Suprapubic skin (tissue), 4 donors: ENCODE data around the gene COP1. TPM values are rescaled to one million over a fixed set of nuclear protein-coding genes. Genes with fewer than 3 reads are reported as not detected.

Experiments used
- DNase-seq, 2 donors: peaks; one replicate each; pipeline ENCODE4 v3.0.0-alpha.2; 2019; ENCODE audit warnings: low spot score in 2 of 2
- H3K27ac ChIP-seq: fragments of 200-600 bp; sonication (generic); one replicate; pipeline ENCODE4 v1.5.1; 2019
- H3K27me3 ChIP-seq: fragments of 200-600 bp; sonication (generic); one replicate; pipeline ENCODE4 v1.5.1; 2019
- H3K36me3 ChIP-seq: fragments of 200-600 bp; sonication (generic); one replicate; pipeline ENCODE4 v1.5.1; 2019
- H3K4me1 ChIP-seq: fragments of 200-600 bp; sonication (generic); one replicate; pipeline ENCODE4 v1.5.1; 2019
- H3K4me3 ChIP-seq: fragments of 200-600 bp; sonication (generic); one replicate; pipeline ENCODE4 v1.5.1; 2019; ENCODE audit warnings: mild to moderate bottlenecking
- H3K9me3 ChIP-seq: fragments of 200-600 bp; sonication (generic); one replicate; pipeline ENCODE4 v1.5.1; 2019
- CTCF ChIP-seq, 2 donors: fragments of 200-600 bp in 1 of 2; fragments of 450-650 bp in 1 of 2; sonication (generic) in 1 of 2; IDR thresholded peaks; one replicate each; pipeline ENCODE4 v1.5.1; 2016 to 2019; ENCODE audit warnings: antibody characterized with exemption in 2 of 2, mild to moderate bottlenecking in 1 of 2, moderate library complexity in 1 of 2
- EP300 ChIP-seq: sonication (generic); formaldehyde crosslinking; IDR thresholded peaks from one replicate; pipeline ENCODE4 v1.6.1; 2017; ENCODE audit warnings: antibody characterized with exemption
- POLR2A ChIP-seq, 2 donors: fragments of 450-650 bp; IDR thresholded peaks; one replicate each; pipeline ENCODE4 v1.6.1; 2017; ENCODE audit warnings: antibody characterized with exemption in 2 of 2, mild to moderate bottlenecking in 2 of 2, moderate library complexity in 2 of 2
- POLR2AphosphoS5 ChIP-seq, 3 donors: sonication (generic); formaldehyde crosslinking; IDR thresholded peaks; one replicate each; pipeline ENCODE4 v1.6.1; 2017; ENCODE audit warnings: antibody characterized with exemption in 3 of 3
- WGBS: methylation state at CpG from one replicate; pipeline ENCODE4 v1.1.5; 2018; 5-methylcytosine and 5-hydroxymethylcytosine counted together
- total RNA-seq, 4 donors: library from RNA; depleted of rRNA; stranded (reverse); fragments of >200 nt; gene quantifications; one replicate each; pipeline ENCODE4 v1.1.0, GENCODE V29; 2016

The COP1 gene
- total RNA-seq, 4 donors from 2014 or later: 33.2 to 84.1 (median 52.3) TPM

DNA sequence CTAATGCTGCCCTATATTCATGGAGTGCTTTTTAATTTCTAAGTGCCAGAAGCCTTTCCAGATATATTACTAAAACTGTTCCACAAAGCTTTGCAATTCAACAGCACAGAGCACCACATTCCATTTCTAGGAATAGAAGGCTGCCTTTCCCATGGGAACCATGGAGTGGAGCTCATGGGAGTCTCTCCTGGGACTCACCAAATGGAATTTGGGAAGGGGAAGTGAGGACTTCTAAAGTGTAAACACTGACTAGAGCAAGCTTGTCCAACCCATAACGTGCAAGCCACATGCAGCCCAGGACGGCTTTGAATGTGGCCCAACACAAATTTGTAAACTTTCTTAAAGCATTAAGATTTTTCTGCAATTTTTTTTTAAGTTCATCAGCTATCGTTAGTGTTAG is 273.3 kb downstream of the COP1 start:
- Histone ChIP-seq H3K27me3 (no peaks in the 10 kb centered on the region), H3K4me1 (no peaks in the 10 kb centered on the region), H3K4me3 (no peak overlapping the region), H3K9me3 (peaks cover 6% of the 10 kb centered on the region), H3K27ac (no peak overlapping the region), H3K36me3 (peaks cover 4% of the 10 kb centered on the region)
- DNase-seq: no peak
- WGBS: 86% methylated on average over 3 of the region's 3 CpGs
- TF ChIP-seq CTCF (IDR thresholded peaks at IDR 0.05) (no peak), EP300 (no peak), POLR2A (IDR thresholded peaks at IDR 0.05) (no peak), POLR2AphosphoS5 (IDR thresholded peaks at IDR 0.05) (no peak)

DNA sequence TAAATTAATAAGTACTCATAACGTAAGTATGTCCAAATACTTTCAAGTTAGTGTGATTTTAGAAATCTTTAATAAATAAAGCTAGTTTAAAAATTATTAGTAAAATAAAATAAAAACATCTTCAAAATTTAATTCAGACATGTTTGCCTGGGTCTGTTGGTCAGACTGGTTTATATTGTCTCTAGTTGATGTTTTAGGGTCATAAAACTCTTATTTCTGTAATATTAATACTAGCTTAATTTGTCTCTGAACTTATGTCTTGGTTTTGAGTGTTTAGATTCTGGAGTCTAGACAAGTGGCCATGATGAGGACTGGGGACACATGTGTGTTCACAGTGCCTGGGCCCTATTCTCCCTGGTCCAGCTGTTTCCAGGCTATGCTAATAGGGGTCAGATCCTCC is 279.1 kb downstream of the COP1 start:
- H3K4me3 ChIP-seq: no peak overlapping the region
- H3K9me3 ChIP-seq: peaks cover 8% of the 10 kb centered on the region
- no peaks in the 10 kb centered on the region for H3K27me3 ChIP-seq
- TF ChIP-seq CTCF (IDR thresholded peaks at IDR 0.05) (no peak), POLR2AphosphoS5 (IDR thresholded peaks at IDR 0.05) (no peak), EP300 (no peak), POLR2A (IDR thresholded peaks at IDR 0.05) (no peak)
- 97% methylated on average over 1 of the region's 1 CpG for WGBS
- no peak overlapping the region for H3K27ac ChIP-seq
- DNase-seq: no peak
- no peaks in the 10 kb centered on the region for H3K36me3 ChIP-seq
- no peaks in the 10 kb centered on the region for H3K4me1 ChIP-seq

- Histone ChIP-seq H3K4me1 (no peaks in the 10 kb centered on the region), H3K27me3 (no peaks in the 10 kb centered on the region), H3K27ac (no peak overlapping the region), H3K4me3 (no peak overlapping the region), H3K36me3 (no peaks in the 10 kb centered on the region), H3K9me3 (no peaks in the 10 kb centered on the region)
- TF ChIP-seq EP300 (no peak), CTCF (IDR thresholded peaks at IDR 0.05) (no peak), POLR2AphosphoS5 (IDR thresholded peaks at IDR 0.05) (no peak), POLR2A (IDR thresholded peaks at IDR 0.05) (no peak)
- 68% methylated on average over 3 of the region's 3 CpGs for WGBS
- no peak for DNase-seq
Observed at GRCh38 chr1:175922254-175922881, 284.7 kb downstream of the COP1 start.

DNA sequence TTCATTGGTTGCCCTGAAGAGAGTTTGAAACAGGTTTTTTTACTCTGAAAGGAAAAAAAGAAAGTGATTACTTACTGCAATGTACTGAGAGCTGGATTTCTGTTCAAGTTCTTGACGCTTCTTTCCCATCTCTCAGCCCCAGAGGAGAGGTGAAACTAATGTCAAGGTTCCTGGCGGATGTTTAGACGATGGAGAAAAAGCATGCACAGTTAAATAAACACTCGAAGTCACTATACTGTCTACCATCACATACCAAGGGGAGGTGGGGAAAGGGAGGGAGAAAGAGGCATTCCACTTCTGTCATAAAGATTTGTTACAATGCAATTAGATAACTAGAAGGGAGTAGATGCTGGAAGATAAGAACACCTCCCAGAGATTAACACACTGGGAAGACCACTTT is 286.7 kb downstream of the COP1 start:
- 72% methylated on average over 4 of the region's 4 CpGs for WGBS
- no peak overlapping the region for H3K4me3 ChIP-seq
- H3K4me1 ChIP-seq: no peaks in the 10 kb centered on the region
- no peaks in the 10 kb centered on the region for H3K36me3 ChIP-seq
- DNase-seq: no peak
- H3K27me3 ChIP-seq: no peaks in the 10 kb centered on the region
- TF ChIP-seq POLR2A (IDR thresholded peaks at IDR 0.05) (no peak), POLR2AphosphoS5 (IDR thresholded peaks at IDR 0.05) (no peak), EP300 (no peak), CTCF (IDR thresholded peaks at IDR 0.05) (no peak)
- no peaks in the 10 kb centered on the region for H3K9me3 ChIP-seq
- no peak overlapping the region for H3K27ac ChIP-seq

DNA sequence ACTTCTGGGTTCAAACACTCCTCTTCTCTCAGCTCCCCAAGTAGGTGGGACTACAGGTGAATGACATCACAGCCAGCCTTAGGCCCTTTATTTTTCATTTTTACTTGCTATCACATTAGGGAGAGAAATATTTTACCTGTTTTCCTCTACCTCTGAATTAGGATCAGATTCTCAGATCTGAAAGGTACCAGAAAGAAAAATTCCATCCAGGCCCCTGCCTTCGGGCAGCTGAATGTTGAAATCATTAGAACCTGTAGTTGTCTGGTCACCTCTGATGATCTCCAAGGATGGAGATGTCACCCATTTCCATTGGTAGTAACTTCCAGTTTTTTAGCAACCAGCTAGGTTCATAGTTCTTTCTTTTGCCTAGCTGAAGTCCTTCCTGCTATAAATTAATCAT is 288.1 kb downstream of the COP1 start:
- no peaks in the 10 kb centered on the region for H3K4me1 ChIP-seq
- DNase-seq: no peak
- 83% methylated on average over 1 of the region's 1 CpG for WGBS
- no peak overlapping the region for H3K27ac ChIP-seq
- TF ChIP-seq EP300: no peak
- TF ChIP-seq POLR2A (IDR thresholded peaks at IDR 0.05): no peak
- no peak for TF ChIP-seq CTCF (IDR thresholded peaks at IDR 0.05)
- TF ChIP-seq POLR2AphosphoS5 (IDR thresholded peaks at IDR 0.05): no peak
- no peaks in the 10 kb centered on the region for H3K36me3 ChIP-seq
- H3K4me3 ChIP-seq: no peak overlapping the region
- H3K27me3 ChIP-seq: no peaks in the 10 kb centered on the region
- H3K9me3 ChIP-seq: no peaks in the 10 kb centered on the region
